Measurements from ENCODE around the gene PTGR1.
A peak's percentile ranks its signal among the peaks of the same experiment; 100 is the strongest.
"Not testable (repeated sequence)": the region's sequence is repeated elsewhere in the genome, so short reads cannot be mapped to it uniquely, and the experiment has no call there.

Gene PTGR1

DNA sequence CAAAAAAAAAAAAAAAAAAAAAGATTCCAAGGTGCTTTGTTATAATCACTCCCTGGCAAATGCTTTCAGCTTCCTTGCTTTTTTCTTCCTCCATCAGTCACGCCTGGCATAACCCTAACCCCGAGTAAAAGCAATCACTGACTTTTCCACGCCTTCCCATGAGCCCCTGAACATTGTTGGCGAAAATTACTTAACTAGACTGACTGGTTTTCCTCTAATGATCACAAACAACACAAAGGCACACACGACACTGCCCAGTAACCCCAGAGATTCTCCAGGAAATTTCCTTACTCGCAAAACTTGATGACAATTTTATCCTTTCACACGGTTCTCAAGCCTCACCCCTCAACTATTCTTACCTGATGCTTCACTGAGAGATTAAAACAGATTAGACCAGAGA, 11.4 kb upstream of the PTGR1 start:
- no peak for DNase-seq

DNA sequence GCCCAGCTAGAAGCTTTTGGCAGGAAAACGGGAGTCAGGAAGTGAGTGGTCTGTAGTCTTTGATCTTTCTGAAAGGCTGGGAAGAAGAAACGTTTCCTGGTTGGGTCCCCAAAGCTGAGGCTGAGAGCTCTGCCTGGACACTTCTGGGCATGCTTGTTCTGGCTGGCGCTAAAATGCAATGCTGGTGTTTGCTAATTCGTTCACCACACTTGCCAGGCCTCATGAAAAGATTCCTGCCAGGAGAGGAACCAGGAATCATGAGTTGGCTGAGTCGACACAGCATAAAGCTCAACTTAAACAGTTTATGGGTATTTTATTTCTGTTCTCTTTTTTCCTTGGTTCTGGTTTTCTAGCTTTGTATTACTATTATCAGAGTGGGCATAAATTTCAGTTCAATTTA, 10.7 kb upstream of the PTGR1 start:
- no peak for DNase-seq

DNA sequence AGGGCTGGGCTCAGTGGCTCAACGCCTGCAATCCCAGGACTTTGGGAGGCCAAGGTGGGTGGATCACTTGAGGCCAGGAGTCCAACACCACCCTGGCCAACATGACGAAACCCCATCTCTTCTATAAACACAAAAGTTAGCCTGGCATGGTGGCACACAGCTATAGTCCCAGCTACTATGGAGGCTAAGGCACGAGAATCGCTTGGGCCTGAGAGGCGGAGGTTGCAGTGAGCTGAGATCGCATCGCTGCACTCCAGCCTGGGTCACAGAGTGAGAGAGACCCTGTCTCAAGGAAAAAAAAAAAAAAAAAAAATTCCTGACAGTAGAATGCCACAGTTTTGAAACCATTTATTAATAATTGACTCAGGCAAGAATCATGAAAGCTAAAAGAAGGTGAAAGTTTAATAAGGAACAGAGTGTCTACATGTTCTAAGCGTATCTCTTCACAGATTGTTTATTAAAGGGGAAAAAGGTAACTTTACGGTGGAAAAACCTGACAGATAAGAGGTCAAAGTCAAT, 5.7 kb upstream of the PTGR1 start:
- no peak for DNase-seq

DNA sequence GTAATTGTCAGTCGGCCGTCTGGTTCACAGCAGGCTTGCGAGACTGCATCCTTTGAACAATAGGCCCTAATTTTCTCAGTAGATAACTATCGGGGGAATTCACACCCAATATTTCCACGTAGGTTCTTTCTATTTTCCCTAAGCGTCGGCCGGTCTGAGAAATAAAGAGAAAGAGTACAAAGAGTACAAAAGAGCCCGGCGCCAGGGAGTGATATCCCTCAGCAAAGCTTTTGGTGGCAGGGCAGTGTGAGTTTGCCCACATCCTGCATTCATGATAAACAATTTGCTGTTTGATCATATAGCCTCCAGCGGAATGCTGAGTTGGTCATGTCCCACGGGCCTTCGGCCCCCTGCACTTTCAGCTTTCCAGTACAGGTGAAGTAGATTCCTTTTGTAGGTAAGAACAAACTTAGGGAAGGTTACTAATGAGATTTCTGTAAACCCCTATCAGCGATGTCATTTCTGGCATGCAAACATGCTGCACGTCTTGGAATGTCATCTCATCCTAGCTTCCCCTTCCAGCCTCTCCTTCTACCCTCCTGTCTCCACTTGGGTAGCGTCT, 4.7 kb upstream of the PTGR1 start:
- no peak for DNase-seq

DNA sequence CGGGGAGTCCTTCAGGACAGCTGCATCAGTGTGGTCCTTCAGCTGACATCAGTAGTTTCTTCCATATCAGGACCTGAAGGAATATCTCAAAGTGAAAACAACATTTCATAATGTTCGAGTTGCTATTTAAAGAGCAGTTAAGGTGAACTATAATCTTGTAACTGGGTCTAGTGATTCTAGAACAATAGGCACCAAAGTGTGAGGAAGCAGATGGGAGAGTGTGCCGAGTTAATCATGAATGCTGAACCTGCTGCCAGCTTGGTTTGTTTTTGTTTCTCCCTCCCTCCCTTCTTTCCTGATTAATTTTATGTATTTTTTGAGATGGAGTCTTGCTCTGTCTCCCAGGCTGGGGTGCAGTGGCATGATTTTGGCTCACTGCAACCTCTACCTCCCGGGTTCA, 3.6 kb upstream of the PTGR1 start:
- DNase-seq: no peak

DNA sequence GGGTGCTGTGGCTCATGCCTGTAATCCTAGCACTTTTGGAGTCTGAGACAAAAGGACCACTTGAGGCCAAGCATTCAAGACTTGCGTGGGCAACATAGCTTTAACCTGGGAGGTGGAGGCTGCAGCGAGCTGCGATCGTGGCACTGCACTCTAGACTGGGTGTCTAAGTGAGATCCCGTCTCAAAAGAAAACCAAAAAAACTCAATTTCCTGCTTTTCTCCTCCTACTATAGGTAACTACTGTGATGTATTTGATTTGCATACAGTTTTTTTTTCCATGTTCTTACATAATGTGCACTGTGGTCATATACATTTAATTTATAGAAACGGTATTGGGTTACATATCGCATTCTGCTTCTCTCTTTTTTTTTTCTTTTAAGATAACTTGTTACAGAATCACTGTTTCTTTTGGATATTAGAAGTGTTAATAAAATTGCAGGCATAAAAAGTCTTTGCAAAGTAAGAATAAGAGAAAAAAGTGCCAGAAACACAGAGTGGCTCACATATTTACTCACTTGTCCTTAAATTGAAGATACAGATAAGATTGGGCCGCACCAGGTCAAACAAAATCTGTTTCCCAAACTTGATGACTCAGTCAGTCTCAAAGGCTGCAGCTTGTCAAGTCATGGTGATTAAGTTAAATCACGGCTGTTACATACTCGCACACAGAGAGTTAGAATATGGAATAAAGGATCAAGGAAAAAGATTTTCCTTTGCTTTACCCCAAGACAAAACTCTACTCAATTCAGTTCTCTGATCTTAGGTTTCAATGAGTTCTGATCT, 2.0 kb upstream of the PTGR1 start:
- no peak for DNase-seq

DNA sequence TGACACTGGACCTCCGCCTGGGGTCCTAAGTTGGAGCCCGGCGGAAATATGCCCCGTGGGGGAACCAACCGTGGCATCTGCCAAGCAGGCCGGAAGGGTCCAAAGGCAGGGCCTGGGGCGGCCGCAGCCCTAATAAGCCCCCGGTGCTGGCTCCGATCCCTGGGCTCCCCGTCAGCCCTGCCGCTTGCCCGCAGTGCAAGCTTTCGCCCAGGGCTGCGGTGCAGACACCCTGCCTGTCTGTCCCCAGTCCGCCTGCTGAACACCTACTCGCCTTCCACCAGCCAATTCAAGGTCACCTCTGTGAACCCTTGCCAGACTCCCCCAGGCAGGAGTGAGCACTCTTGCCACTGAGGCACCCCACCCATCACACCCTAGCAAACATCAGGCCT, 502 bp upstream of the PTGR1 start:
- no peak for DNase-seq

DNA sequence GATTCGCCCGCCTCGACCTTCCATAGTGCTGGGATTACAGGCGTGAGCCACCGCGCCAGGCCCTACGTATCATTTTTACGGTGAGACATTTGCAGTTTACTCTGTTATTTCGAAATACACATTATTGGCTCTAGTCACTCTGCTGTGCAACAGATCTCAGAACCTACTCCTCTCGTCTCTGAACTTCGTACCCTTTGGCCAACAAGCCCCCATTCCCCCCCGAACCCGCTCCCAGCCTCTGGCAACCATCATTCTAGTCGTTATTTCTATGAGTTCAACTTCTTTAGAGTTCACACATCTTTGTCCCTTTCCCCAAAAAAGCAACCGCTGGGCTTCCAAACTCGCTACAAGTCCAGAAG, 735 bp downstream of the PTGR1 start:
- DNase-seq: no peak

DNA sequence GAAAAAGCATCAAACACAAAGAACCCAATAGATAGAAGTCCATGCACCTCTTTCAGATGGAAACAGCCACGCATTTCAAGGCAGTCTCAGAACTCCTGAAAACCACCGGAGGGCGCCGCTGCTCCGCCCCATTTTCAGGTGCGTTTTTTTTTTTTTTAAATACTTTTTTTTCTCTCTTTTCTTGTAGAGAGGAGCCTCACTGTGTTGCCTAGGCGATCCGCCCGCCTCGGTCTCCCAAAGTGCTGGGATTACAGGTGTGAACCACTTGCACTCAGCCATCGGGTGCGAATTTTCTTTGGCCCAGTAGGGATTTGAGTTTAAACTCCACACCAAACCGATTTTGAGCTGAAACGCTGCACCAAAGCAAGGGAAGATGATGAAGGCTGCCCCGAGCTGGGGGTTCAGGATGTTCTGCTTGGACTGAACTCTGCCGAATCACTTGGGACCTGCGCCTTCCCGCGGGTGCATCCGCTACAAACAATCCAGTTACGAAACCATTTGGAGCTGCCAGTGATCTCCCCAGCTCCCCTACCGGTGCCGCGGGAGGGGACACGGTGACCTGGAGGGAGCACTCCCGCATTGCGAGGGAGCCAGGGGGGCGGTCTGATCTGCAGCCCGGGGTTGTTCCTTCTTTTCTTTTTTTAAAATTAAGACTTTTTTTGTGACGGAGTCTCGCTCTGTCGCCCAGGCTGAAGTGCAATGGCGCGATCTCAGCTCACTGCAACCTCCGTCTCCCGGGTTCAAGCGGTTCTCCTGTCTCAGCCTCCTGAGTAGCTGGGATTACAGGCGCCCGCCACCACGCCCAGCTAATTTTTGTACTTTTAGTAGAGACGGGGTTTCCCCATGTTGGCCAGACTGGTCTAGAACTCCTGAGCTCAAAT, 1.4 kb downstream of the PTGR1 start:
- DNase-seq: peak; percentile 29

DNA sequence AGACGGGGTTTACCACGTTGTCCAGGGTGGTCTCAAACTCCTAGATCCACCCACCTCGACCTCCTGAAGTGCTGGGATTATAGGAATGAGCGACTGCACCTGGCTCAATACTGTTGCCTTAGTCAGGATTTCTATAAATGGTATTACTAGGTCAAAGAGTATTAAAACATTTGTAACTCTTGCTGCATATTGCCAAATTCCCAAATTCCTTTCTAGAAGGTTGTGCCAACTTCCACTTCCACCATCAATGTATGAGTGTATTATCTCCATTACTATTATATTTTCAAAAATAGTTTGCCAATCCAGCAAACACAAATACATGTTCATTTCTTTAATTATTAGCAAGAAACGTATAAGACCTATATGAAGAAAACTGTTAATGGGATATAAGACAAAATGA, 10.6 kb downstream of the PTGR1 start:
- DNase-seq: no peak

DNA sequence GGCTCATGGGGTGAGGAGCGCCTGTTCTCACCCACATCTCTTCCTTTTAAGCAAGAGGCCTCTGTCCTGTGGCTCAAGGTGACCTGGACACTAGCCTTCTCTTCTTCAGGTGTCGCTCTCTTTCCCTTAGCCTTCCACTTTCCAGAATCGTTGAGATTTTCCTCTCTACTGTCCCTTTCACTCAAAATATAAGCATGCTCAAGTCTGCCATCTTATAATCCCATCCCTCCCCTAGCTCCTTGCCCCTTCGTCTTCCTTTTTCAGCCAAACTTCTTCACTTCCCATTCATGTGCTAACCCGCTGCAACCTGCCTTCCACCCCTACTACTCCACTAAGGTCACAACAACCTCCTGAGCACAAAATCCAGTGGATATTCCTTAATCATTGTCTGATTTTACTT, 13.1 kb downstream of the PTGR1 start:
- DNase-seq: no peak

DNA sequence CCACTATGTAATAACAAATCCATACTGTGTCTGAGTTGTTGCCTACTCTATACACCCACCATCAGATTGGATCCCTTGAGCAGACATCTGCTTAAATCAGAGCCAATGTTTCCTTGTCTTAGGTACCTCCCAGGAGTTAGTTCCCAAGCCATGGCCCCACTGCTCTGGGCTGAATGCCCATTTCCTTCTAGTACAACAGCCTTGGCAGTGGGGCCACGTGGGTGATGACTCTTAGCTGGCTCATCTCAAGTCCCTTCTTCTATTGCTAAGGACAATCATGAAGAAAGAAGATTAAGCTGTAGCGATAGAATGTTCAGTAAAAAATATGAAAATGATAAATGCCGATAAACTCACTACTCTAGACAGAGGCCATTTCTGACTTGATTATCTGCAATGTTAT, 16.6 kb downstream of the PTGR1 start:
- DNase-seq: no peak

DNA sequence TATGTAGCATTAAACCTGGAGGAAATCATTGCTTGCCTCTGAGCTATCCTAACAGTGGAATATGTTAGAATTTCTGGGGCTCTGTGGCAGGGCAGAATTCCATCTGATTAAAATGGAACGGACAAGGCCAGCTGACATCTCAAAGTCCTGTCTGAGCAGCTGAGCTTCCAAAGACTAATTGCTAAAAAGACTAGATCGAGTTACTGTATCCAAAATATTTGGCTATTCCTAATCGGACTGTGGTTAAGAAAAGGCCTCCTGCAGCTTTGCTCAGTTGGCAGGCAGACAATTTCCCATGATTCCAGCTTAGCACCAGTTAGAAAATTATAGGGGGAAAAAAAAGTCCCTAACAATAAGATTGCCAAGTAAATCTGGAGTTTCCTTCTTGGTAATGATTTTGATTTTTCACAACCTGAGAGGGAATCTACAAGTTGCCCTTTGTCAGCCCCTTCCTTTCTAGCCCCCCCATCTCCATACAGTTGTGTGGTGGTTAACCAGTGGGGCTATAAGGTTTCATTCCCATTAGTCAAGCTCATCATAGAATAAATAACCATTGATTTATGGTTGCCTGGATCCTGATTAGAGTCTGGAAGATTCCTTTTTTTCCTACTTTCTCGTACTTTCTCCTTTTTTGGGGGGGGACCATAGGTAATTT, 26.4 kb downstream of the PTGR1 start:
- peak; percentile 30 for DNase-seq

DNA sequence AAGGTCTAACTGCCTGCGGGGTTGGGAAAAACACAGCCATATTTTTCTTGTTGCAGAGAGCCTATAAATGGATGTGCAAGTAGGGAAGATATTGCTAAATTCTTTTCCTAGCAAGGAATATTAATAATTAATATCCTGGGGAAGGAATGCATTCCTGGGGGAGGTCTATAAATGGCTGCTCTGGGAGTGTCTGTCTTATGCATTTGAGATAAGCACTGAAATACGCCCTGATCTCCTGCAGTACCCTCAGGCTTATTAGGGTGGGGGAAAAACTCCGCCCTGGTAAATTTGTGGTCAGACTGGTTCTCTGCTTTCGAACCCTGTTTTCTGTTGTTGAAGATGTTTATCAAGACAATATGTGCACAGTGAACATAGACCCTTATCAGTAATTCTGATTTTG, 31.3 kb downstream of the PTGR1 start:
- DNase-seq: not testable (repeated sequence)

DNA sequence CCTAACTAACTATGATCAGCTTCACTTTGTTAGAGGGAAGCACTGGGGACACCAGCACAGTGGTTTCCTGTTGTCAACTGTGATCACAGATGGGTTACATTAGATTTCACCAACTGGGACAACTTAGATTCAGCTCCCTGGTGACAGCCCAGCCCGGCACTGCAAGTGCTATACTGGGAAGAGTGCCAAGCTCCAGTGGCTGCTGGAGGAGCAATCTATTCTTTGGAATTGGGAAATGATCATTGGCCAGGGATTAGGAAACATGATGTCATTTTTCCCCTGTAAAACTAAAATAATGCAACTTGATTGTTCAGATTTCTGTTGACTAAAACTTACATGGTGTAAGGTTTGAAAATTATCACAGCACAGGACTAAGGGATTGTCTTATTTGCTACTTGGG, 33.2 kb downstream of the PTGR1 start:
- no peak for DNase-seq

DNA sequence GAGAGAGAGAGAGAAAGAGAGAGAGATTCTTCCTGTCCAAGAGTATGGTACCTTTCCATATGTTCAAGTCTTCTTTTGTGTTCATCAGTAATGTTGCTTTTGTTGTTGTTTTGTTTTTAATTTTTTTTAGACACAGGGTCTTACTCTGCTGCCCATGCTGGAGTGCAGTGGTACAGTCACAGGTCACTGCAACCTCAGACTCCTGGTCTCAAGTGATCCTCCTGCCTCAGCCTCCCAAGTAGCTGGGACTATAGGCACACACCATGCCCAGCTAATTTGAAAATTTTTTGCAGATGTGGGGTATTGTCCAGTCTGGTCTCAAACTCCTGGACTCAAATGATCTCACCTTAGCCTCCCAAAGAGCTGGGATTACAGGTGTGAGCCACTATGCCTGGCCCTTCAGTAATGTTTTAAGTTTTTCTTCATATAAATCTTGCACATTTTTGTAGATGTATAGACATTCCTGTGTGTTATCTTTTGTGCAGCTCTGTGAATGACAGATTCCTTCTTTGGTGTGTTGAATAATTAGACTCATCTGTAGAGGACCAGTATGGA, 38.2 kb downstream of the PTGR1 start:
- no peak for DNase-seq

DNA sequence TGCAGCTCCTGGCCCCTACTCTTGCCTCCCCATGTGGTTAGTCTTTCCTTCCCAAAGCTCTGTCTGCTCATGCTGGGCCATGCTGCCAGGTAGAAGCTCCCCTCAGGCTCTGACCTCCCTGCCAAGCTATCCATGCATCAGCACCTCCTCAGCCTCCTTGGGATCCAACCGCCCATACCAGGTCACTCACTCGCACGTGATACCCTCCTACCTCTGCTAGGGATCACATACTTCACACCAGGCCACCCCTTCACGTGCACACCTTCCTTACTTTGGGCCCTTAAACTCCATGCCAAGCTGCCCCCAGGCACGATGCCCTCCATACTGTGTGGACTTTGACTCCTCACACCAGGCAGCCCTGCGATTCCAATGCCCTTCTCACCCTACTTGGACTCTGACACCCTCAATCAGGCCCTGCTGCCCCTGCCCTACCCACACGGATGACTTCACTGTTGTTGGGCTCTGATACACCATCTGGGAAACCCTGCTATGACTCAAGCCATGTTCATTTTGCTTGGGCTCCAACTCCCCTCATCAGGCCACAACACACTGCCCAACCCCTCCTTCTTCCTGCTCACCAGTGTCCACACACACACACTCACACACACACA, 40.3 kb downstream of the PTGR1 start:
- no peak for DNase-seq

DNA sequence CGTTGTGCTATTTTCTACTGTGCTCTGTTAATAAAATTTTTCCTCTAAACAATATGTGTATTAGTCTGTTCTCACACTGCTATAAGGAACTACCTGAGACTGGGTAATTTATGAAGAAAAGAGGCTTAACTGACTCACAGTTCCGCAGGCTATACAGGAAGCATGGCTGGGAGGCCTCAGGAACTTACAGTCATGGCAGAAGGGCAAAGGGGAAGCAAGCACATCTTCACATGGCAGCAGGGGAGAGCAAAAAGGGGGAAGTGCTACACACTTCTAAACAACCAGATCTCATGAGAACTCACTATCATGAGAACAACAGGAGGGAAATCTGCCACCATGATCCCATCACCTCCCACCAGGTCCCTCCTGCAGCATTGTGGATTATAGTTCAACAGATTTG, 44.0 kb downstream of the PTGR1 start:
- DNase-seq: not testable (repeated sequence)

DNA sequence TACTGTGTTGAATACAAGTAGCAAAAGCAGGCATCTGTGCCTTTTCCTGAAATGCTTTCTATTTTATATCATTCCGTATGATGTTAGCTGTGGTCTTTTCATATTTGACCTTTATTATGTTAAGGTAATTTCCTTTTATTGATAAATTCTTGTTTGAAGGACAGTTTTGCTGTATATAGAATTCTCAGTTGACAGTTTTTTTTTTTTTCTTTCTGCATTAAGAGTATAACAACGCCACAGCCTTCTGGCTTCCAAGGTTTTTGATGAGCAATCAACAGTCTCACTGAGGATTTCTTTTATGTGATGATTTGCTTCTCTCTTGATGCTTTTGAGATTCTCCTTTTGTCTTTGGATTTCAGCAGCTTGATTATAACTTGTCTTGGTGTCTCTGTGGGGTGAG, 50.8 kb downstream of the PTGR1 start:
- DNase-seq: no peak

DNA sequence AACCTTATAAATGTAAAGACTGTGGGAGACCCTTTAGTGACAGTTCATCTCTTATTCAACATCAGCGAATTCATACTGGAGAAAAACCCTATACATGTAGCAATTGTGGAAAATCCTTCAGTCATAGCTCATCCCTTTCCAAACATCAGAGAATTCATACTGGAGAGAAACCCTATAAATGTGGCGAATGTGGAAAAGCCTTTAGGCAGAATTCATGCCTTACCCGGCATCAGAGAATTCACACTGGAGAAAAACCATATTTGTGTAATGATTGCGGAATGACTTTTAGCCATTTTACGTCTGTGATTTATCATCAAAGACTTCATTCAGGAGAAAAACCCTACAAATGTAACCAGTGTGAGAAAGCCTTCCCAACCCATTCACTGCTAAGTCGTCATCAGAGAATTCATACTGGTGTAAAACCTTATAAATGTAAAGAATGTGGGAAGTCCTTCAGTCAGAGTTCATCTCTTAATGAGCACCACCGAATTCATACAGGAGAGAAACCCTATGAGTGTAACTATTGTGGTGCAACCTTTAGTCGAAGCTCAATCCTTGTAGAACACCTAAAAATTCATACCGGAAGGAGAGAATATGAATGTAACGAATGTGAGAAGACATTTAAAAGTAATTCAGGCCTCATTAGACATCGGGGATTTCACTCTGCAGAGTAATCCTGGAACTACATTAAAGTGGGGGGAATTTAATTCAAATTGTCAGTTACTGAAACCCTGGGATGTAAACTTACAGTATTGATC, 56.8 kb downstream of the PTGR1 start:
- no peak for DNase-seq

DNA sequence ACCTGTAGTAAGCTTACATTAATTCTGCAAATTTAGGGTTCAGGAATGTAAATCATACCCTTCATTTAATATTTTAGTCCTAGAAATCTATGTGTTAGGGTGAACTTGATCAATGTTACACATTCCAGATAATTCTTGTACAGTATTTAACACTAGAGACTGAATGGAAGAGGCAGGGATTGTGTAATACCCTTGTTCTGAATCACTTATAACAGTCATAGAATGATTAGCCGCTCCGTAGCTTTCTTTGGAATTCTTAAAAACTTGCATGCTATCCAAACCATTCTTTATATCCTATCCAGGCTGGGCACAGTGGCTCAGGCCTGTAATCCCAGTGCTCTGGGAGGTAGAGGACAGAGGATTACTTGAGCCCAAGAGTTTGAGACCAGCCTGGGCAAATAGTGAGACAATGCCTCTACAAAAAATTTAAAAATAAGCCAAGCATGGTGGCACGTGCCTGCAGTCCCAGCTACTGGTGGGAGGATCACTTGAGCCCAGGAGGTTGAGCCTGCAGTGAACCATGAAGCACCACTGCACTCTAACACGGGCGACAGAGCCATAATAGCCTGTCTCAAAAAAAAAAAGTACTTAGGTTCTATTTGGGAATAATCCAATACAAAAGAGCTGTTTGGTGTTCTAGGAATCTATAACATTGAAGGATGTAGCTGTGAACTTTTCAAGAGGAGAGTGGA, 66.2 kb downstream of the PTGR1 start:
- no peak for DNase-seq
